ENCODE results near the gene PPM1H.

GRCh38 chr12:62601765-62602164 lies 333.2 kb downstream of the PPM1H start:
- TF ChIP-seq CTCF (IDR thresholded peaks at IDR 0.05; ENCODE audit: low read depth, low read length), result no peak
- TF ChIP-seq EZH2phosphoT487 (IDR thresholded peaks at IDR 0.05; ENCODE audit: low read depth), result no peak

All from OCI-LY3 (cell line).